H1 (cell line): ENCODE data around the gene NELL1. TPM values are rescaled to one million over a fixed set of nuclear protein-coding genes. Genes with fewer than 3 reads are reported as not detected.

ENCODE experiments used
- CTCF ChIA-PET: fragments of 300-600 bp; sonication (Branson Sonifier 250); formaldehyde crosslinking; loops from one replicate; lab custom pipeline; 2021; ENCODE audit not compliant: partially characterized antibody; lab: Charles Lee
- POLR2A ChIA-PET: fragments of 300-600 bp; sonication (Branson Sonifier 250); formaldehyde crosslinking; loops from one replicate; lab custom pipeline; 2021; ENCODE audit warnings: inconsistent platforms; ENCODE audit not compliant: partially characterized antibody; lab: Charles Lee
- DNase-seq, 2 experiments: peaks; one replicate each; pipeline versions ENCODE4 v3.0.0 to v3.0.0-alpha.2; 2010 to 2022; ENCODE audit warnings: low spot score in 2 of 2, low read depth in 1 of 2, mixed read lengths in 1 of 2
- FAIRE-seq: peaks from 2 replicates; lab custom pipeline; 2011; peaks lifted over from hg19 to GRCh38; lab: Jason Lieb, UNC
- H2AFZ ChIP-seq: 2 replicates; pipeline ENCODE4 v1.8.1; 2012; ENCODE audit warnings: low read length, inconsistent platforms
- H2AK5ac ChIP-seq: 2 replicates; pipeline ENCODE4 v1.6.1; 2013; ENCODE audit warnings: low read depth, low read length
- H2BK120ac ChIP-seq: replicated peaks from 2 replicates; pipeline ENCODE3; 2013; ENCODE audit warnings: low read depth, low read length, inconsistent platforms
- H2BK12ac ChIP-seq: 2 replicates; pipeline ENCODE4 v1.6.1; 2013; ENCODE audit warnings: low read depth, low read length
- H2BK15ac ChIP-seq: 2 replicates; pipeline ENCODE4 v1.6.1; 2013; ENCODE audit warnings: low read length
- H2BK20ac ChIP-seq: 2 replicates; pipeline ENCODE4 v1.6.1; 2013; ENCODE audit warnings: low read length
- H2BK5ac ChIP-seq: 2 replicates; pipeline ENCODE4 v1.6.1; 2013; ENCODE audit warnings: low read depth, low read length
- H3K14ac ChIP-seq: 2 replicates; pipeline ENCODE4 v1.6.1; 2013; ENCODE audit warnings: inconsistent platforms; ENCODE audit not compliant: insufficient read length
- H3K18ac ChIP-seq: 2 replicates; pipeline ENCODE4 v1.6.1; 2013; ENCODE audit warnings: low read length; ENCODE audit errors: extremely low read depth
- H3K23ac ChIP-seq: 2 replicates; pipeline ENCODE4 v1.6.1; 2013; ENCODE audit warnings: inconsistent platforms; ENCODE audit not compliant: insufficient read length
- H3K23me2 ChIP-seq: 2 replicates; pipeline ENCODE4 v1.6.1; 2013; ENCODE audit warnings: low read depth, low read length
- H3K27ac ChIP-seq: 2 replicates; pipeline ENCODE4 v1.6.1; 2011; ENCODE audit warnings: low read depth, low read length, inconsistent platforms
- H3K27me3 ChIP-seq, 4 experiments: replicated peaks in 1 of 4; 1 replicate in 1 of 4; 2 replicates in 3 of 4; pipeline versions ENCODE4 v1.6.1 to v1.8.1; 2011 to 2013; ENCODE audit warnings: low read length in 3 of 4, mild to moderate bottlenecking in 3 of 4, inconsistent platforms in 2 of 4, mixed read lengths in 2 of 4, moderate library complexity in 1 of 4; ENCODE audit not compliant: control insufficient read depth in 3 of 4, insufficient read depth in 3 of 4; ENCODE audit errors: extremely low read depth in 1 of 4
- H3K36me3 ChIP-seq, 4 experiments: 2 replicates each; pipeline versions ENCODE4 v1.6.1 to v1.8.1; 2011 to 2013; ENCODE audit warnings: mild to moderate bottlenecking in 4 of 4, low read length in 3 of 4, moderate library complexity in 2 of 4, control low read depth in 1 of 4, inconsistent platforms in 1 of 4; ENCODE audit not compliant: insufficient read depth in 4 of 4, control insufficient read depth in 2 of 4
- H3K4ac ChIP-seq: replicated peaks from 2 replicates; pipeline ENCODE3; 2013; ENCODE audit warnings: low read length, low read depth, mixed read lengths, inconsistent platforms; ENCODE audit not compliant: insufficient read length
- H3K4me1 ChIP-seq, 4 experiments: replicated peaks in 1 of 4; 1 replicate in 1 of 4; 2 replicates in 3 of 4; pipeline versions ENCODE4 v1.6.1 to v1.8.1; 2011 to 2013; ENCODE audit warnings: low read length in 3 of 4, inconsistent platforms in 2 of 4, mixed read lengths in 1 of 4; ENCODE audit not compliant: insufficient read depth in 4 of 4, control insufficient read depth in 3 of 4
- H3K4me2 ChIP-seq, 2 experiments: 2 replicates each; pipeline versions ENCODE4 v1.6.1 to v1.8.1; 2011 to 2013; ENCODE audit warnings: low read depth in 2 of 2, low read length in 2 of 2, control low read depth in 1 of 2, inconsistent platforms in 1 of 2, mild to moderate bottlenecking in 1 of 2; ENCODE audit not compliant: insufficient read depth in 1 of 2
- H3K4me3 ChIP-seq, 4 experiments: fragments of 200-600, 300-600 bp in 1 of 4; sonication (generic), shearing (Covaris generic), sonication (Bioruptor Twin) in 1 of 4; 2 replicates each; pipeline versions ENCODE4 v1.5.1 to v1.8.1; 2011 to 2016; ENCODE audit warnings: low read length in 4 of 4, low read depth in 3 of 4, control low read depth in 2 of 4, inconsistent platforms in 2 of 4, mild to moderate bottlenecking in 2 of 4, mixed read lengths in 1 of 4, moderate library complexity in 1 of 4; ENCODE audit not compliant: insufficient read depth in 2 of 4; ENCODE audit errors: extremely low read depth in 1 of 4
- H3K56ac ChIP-seq: replicated peaks from 2 replicates; pipeline ENCODE3; 2013; ENCODE audit warnings: low read depth, mild to moderate bottlenecking, mixed read lengths, low read length, inconsistent platforms; ENCODE audit not compliant: insufficient read length
- H3K79me1 ChIP-seq: 2 replicates; pipeline ENCODE4 v1.6.1; 2013; ENCODE audit warnings: low read depth, low read length, control low read depth
- H3K79me2 ChIP-seq, 2 experiments: 2 replicates each; pipeline versions ENCODE4 v1.6.1 to v1.8.1; 2012 to 2013; ENCODE audit warnings: low read length in 2 of 2, mild to moderate bottlenecking in 2 of 2, inconsistent platforms in 1 of 2; ENCODE audit not compliant: insufficient read depth in 2 of 2, control insufficient read depth in 1 of 2
- H3K9ac ChIP-seq, 4 experiments: replicated peaks in 1 of 4; 1 replicate in 1 of 4; 2 replicates in 3 of 4; pipeline versions ENCODE4 v1.6.1 to v1.8.1; 2011 to 2013; ENCODE audit warnings: low read depth in 3 of 4, low read length in 3 of 4, control low read depth in 2 of 4, mild to moderate bottlenecking in 2 of 4, moderate library complexity in 2 of 4, inconsistent platforms in 1 of 4; ENCODE audit errors: extremely low read depth in 1 of 4
- H3K9me3 ChIP-seq, 2 experiments: 2 replicates each; pipeline versions ENCODE4 v1.6.1 to v1.8.1; 2012 to 2013; ENCODE audit warnings: mild to moderate bottlenecking in 2 of 2, moderate library complexity in 2 of 2, control low read depth in 1 of 2, inconsistent platforms in 1 of 2, low read depth in 1 of 2, low read length in 1 of 2, mixed read lengths in 1 of 2; ENCODE audit not compliant: insufficient read depth in 2 of 2
- H4K20me1 ChIP-seq, 2 experiments: replicated peaks in 1 of 2; 2 replicates each; pipeline versions ENCODE3 to v1.8.1; 2011 to 2013; ENCODE audit warnings: inconsistent platforms in 2 of 2, low read length in 2 of 2, mild to moderate bottlenecking in 1 of 2; ENCODE audit not compliant: insufficient read depth in 2 of 2, control insufficient read depth in 1 of 2
- H4K5ac ChIP-seq: 2 replicates; pipeline ENCODE4 v1.6.1; 2013; ENCODE audit warnings: low read length, low read depth, mixed read lengths, inconsistent platforms; ENCODE audit not compliant: insufficient read length
- H4K8ac ChIP-seq: 2 replicates; pipeline ENCODE4 v1.8.0; 2013; ENCODE audit warnings: mild to moderate bottlenecking, moderate library complexity, low read length, inconsistent platforms; ENCODE audit not compliant: insufficient read depth; ENCODE audit errors: extremely low read depth
- H4K91ac ChIP-seq: replicated peaks from 2 replicates; pipeline ENCODE3; 2013; ENCODE audit warnings: low read length, mixed read lengths, inconsistent platforms; ENCODE audit not compliant: insufficient read length
- CHD1 ChIP-seq: IDR thresholded peaks from 2 replicates; pipeline ENCODE4 v1.6.1; 2012; ENCODE audit warnings: low read depth, low read length, improper control_type of control experiment
- SIN3A ChIP-seq, 2 experiments: IDR thresholded peaks in 1 of 2; conservative IDR thresholded peaks in 1 of 2; 2 replicates each; pipeline ENCODE4 v1.6.1; 2011 to 2012; ENCODE audit warnings: low read length in 2 of 2, improper control_type of control experiment in 1 of 2, low read depth in 1 of 2, mild to moderate bottlenecking in 1 of 2
- WGBS, 2 experiments: shearing (Covaris generic) in 1 of 2; methylation state at CpG; one replicate each; pipeline versions ENCODE4 v1.1.6 to v1.1.7; 2013 to 2015; ENCODE audit warnings: low lambda C conversion rate in 2 of 2, mixed read lengths in 2 of 2, inconsistent platforms in 1 of 2, low coverage in 1 of 2, missing lambda C conversion rate in 1 of 2; ENCODE audit not compliant: insufficient replicate concordance in 2 of 2, insufficient coverage in 1 of 2, insufficient read length in 1 of 2; ENCODE audit errors: extremely low coverage in 1 of 2, missing lambda C conversion rate in 1 of 2; 5-methylcytosine and 5-hydroxymethylcytosine counted together
- polyA plus RNA-seq, 7 experiments: library from polyadenylated mRNA; depleted of rRNA in 3 of 7; stranded (reverse) in 5 of 7; unstranded in 2 of 7; fragments of >200 nt in 5 of 7; fragments of 200-250 nt in 2 of 7; gene quantifications; 1 replicate in 5 of 7; 2 replicates in 1 of 7; 4 replicates in 1 of 7; pipeline versions ENCODE4 v1.2.1 to v1.2.3, GENCODE V29; 2011 to 2013; ENCODE audit warnings: missing spikeins in 2 of 7, mixed read lengths in 2 of 7
- total RNA-seq: library from RNA; stranded (reverse); fragmentation: NEBNext Ultra II Directional; extraction: Animal tissue kit (Norgen Biotek cat#: 25700); gene quantifications from 2 replicates; pipeline ENCODE4 v1.2.1, GENCODE V29; 2021
- TF ChIP-seq, protein P1 (sequence below): IDR thresholded peaks from 2 replicates; pipeline ENCODE4 v1.6.1; 2012; ENCODE audit warnings: inconsistent platforms

NELL1 gene
- total and polyA plus RNA-seq, 2 of the 8 experiments (the other 6 are each of a cell fraction or from before 2014, with no cell fraction given) = 0.21 TPM; not detected in 1

DNA sequence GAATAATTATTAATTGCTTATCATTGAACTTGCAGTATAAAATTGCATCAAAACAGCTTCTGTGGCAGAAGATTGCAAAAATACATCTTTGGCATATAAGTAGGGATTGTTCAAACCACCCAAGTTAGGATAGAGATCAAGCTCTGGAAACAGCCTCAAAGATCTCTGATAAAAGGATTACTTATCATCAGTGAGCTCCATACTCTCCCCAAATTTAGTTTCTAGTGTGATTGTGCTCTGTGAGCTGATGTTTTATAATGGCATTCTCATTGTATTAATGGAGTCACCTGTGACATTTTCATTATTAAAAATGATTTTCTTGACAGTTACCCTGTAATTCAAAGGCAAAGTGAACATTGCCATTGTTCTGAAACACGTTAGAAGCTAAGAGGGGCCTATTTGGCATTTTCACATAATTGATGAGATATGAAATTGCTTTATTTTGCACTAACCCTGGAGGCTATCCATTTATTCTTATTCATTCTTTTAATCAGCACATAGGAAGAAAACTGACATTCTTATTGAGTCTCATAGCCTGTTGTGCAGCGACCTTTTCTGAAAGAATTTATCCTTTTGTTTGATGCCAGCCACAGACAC lies 897.2 kb downstream of the NELL1 start:
- Histone ChIP-seq H3K79me2 (no peaks in the 10 kb centered on the region), H2BK15ac (no peak overlapping the region), H3K56ac (no peak overlapping the region), H3K14ac (no peak overlapping the region), H4K5ac (no peak overlapping the region), H2BK120ac (no peak overlapping the region), H3K27me3 (no peaks in the 10 kb centered on the region), H3K27ac (no peak overlapping the region), H3K4me2 (no peak overlapping the region), H2AK5ac (no peak overlapping the region), H3K9me3 (no peaks in the 10 kb centered on the region), H2BK20ac (no peak overlapping the region), H4K8ac (no peak overlapping the region), H3K79me1 (no peaks in the 10 kb centered on the region), H3K23me2 (no peaks in the 10 kb centered on the region), H4K20me1 (no peaks in the 10 kb centered on the region), H3K4me3 (no peak overlapping the region), H2AFZ (no peak overlapping the region), H3K4me1 (no peaks in the 10 kb centered on the region), H2BK5ac (no peak overlapping the region), H2BK12ac (no peak overlapping the region), H3K23ac (no peak overlapping the region), H3K36me3 (no peaks in the 10 kb centered on the region), H3K9ac (no peak overlapping the region), H3K4ac (no peak overlapping the region), H3K18ac (no peak overlapping the region), H4K91ac (no peak overlapping the region)
- WGBS, 2 experiments = 90% methylated on average over 2 of the region's 2 CpGs; no CpG with 5 or more reads in 1 of the 2 experiments
- DNase-seq (no peak), FAIRE-seq (no peak)
- POLR2A ChIA-PET = no interaction called here
- TF ChIP-seq, protein P1, sequence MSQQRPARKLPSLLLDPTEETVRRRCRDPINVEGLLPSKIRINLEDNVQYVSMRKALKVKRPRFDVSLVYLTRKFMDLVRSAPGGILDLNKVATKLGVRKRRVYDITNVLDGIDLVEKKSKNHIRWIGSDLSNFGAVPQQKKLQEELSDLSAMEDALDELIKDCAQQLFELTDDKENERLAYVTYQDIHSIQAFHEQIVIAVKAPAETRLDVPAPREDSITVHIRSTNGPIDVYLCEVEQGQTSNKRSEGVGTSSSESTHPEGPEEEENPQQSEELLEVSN = no peak
- TF ChIP-seq SIN3A (conservative IDR thresholded peaks at IDR 0.05 in 1 of 2, IDR thresholded peaks at IDR 0.05 in 1 of 2; ENCODE audit: low read depth in 1 of 2, low read length in 2 of 2) = no peak
- no peak for TF ChIP-seq CHD1
- CTCF ChIA-PET = no interaction called here
